NCI-H128 (cell line): Measurements from ENCODE around the gene SNX15.

Experiments
- DNase-seq: peaks from one replicate; lab custom pipeline; 2025; ENCODE audit not compliant: unreplicated experiment; lab: John Stamatoyannopoulos, UW

The SNX15 gene

DNA sequence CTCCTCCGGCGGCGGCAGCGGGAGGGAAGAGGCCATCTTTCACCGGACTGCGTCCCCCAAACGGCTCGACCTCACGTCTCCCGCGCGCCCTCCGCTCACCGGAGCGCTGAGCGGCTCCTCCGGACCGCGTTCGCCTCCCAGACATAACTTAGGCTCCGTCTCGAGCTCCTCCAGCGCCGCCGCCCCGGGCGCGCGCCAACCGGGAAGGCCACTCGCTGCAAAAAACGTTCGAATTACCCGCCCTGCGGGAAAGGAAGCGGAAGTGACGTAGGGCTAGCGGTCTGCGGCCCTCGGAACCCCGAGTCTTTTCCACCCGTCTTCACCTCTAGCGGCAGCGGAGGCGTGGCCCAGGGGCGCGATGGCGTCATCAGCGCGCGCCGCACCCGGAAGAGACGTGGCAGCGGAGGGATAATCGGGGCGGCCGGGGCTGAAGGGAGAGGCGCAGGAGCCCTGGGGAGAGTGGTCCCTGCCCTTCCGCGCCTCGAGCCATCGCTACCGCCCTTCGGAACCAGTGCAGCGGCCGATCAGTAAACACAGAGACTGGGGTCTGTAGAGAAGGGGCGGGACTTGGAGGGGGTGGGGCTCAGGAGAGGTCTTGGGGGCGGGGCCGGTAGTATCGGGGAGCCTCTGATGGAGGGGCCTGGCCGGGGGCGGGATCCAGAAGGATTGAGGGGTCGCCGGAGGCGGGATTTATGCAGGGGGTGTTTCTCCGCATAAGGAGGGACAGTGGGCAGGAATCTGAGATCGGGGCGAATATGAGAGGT, 56.8 kb downstream of the SNX15 start, which contains the start of the genes CDCA5 and ZFPL1:
CDCA5 (minus strand) TSS at position 207 of the 764 bp plus-strand sequence; CDS start at position 145, 62 bp downstream.
ZFPL1 (plus strand) TSS at position 389 of the 764 bp plus-strand sequence. CDS start 477 bp downstream, outside the sequence.
- DNase-seq = peak; percentile 91

DNA sequence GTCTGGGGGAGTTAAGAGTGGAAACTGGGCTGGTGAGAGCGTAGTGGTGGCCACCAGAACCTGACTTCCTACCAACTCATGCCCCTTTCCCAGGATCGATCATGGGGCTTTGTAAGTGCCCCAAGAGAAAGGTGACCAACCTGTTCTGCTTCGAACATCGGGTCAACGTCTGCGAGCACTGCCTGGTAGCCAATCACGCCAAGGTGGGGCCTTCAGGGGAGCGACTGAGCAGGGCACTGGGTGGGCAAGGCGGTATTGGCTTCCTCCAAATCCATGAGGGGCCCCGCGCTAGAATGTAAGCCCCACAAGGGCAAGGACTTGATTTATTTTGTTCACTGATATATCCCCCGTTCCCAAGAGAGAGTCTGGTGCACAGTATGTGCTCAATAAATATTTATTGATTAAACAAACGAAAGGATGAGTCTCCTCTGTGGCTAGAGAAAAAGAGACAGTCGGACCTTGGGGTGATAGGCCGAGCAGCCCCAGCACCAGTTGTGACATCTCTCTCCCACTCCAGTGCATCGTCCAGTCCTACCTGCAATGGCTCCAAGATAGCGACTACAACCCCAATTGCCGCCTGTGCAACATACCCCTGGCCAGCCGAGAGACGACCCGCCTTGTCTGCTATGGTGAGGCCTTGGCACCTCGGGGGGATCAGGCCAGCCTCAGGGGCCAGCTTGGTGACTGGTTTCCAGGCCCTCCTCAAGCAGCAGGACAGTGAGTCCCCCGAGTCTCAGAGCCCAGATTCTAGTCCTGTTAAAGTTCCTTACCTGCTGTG, 57.5 kb downstream of the SNX15 start:
- DNase-seq = no peak

DNA sequence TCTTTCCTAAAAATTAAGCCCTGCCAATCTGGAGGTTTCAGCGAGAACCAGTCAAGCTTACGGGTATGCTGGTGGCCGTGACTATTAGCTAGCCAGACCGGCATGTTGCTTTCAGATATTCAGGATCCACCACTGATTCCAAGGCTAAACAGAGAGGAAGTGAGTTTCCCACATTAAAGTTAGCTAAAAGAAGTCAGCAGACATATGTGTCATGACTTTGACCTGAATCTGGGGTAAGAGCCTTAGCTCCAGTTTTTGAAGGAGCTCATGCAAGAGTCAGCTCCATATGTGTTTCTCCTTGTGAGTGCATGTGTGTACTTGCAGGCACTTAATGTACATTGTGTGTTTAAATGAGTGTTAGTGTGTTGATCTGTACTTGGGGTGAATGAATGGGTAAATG, 58.2 kb downstream of the SNX15 start:
- no peak for DNase-seq

DNA sequence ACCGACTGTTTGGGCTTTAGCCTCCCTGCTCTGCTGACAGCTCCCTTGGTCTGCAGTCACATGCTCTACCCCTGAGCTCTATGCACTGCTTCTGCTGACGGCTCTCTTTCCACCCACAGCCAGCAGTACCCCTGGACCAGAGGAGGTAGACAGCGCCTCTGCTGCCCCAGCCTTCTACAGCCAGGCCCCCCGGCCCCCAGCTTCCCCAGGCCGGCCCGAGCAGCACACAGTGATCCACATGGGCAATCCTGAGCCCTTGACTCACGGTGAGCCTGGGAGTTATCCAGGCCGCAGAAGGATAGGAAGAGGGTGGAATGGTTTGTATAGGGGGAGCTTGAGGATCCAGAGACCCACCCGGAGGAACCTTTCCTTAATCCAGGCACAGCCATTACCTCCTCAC, 59.6 kb downstream of the SNX15 start:
- DNase-seq = no peak

DNA sequence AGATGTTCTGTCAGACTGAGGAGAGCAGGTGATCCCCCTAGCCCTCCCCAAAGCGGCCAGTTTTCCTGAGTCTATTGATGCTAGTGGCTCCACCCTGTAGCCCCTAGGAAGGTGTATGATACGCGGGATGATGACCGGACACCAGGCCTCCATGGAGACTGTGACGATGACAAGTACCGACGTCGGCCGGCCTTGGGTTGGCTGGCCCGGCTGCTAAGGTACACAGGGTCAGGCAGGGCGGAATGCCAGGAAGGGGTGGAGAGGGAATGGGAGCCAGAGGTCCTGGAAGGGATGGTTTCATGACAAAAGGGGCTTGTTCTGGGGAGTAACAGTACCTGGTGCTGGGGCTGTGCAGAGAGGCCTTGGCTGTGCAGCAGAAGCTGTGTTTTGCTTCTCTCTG, 60.0 kb downstream of the SNX15 start:
- no peak for DNase-seq

DNA sequence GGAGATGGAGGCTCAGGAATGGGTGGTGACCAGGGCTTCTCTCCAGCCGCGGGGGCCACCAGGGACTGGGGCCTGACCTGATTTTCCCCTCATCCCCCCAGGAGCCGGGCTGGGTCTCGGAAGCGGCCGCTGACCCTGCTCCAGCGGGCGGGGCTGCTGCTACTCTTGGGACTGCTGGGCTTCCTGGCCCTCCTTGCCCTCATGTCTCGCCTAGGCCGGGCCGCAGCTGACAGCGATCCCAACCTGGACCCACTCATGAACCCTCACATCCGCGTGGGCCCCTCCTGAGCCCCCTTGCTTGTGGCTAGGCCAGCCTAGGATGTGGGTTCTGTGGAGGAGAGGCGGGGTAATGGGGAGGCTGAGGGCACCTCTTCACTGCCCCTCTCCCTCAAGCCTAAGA, 60.6 kb downstream of the SNX15 start:
- no peak for DNase-seq

DNA sequence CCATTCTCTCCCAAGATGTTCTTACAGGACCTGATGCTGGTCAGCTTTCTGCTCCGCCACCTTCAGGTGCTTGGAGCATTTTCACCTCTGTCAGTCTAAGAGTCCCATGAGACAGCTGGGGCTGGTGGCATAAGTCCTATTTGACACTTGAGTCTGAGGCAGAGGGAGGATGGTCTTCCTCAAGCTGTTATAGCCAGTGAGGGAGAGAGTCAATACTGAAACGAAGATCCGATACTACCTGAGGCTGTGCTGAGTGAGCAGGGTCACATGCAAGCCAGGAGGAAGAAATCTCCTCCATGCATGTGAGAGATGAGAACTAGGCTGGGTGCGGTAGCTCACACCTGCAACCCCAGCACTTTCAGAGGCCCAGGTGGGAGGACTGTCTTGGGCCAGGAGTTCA, 62.4 kb downstream of the SNX15 start:
- DNase-seq = no peak
